Endothelial cell (in vitro differentiated cells): ENCODE measurements around the gene PES1. TPM values are rescaled to one million over a fixed set of nuclear protein-coding genes. Genes with fewer than 3 reads are reported as not detected.

Experiments used
- DNase-seq: peaks from one replicate; pipeline ENCODE4 v3.0.0; 2021; ENCODE audit warnings: low spot score
- H3K27ac Mint-ChIP-seq: one replicate; pipeline ENCODE4 v1.8.0; 2021; ENCODE audit warnings: mixed read lengths, inconsistent platforms; ENCODE audit not compliant: unreplicated experiment
- H3K27me3 Mint-ChIP-seq: one replicate; pipeline ENCODE4 v1.8.0; 2021; ENCODE audit warnings: mild to moderate bottlenecking, moderate library complexity, mixed read lengths, inconsistent platforms; ENCODE audit not compliant: unreplicated experiment
- H3K36me3 Mint-ChIP-seq: one replicate; pipeline ENCODE4 v1.8.0; 2021; ENCODE audit warnings: mild to moderate bottlenecking, low read depth, mixed read lengths, inconsistent platforms; ENCODE audit not compliant: unreplicated experiment
- H3K4me1 Mint-ChIP-seq: one replicate; pipeline ENCODE4 v1.8.0; 2021; ENCODE audit warnings: mild to moderate bottlenecking, mixed read lengths, inconsistent platforms; ENCODE audit not compliant: unreplicated experiment
- H3K4me3 Mint-ChIP-seq: one replicate; pipeline ENCODE4 v1.8.0; 2021; ENCODE audit warnings: mild to moderate bottlenecking, mixed read lengths, inconsistent platforms; ENCODE audit not compliant: unreplicated experiment
- H3K9me3 Mint-ChIP-seq: one replicate; pipeline ENCODE4 v1.8.0; 2021; ENCODE audit warnings: mixed read lengths, inconsistent platforms; ENCODE audit not compliant: unreplicated experiment
- total RNA-seq: library from RNA; stranded (reverse); fragmentation: NEBNext Ultra II Directional; extraction: Animal tissue kit (Norgen Biotek cat#: 25700); gene quantifications from one replicate; pipeline ENCODE4 v1.2.1, GENCODE V29; 2021; ENCODE audit not compliant: unreplicated experiment
- TF ChIP-seq, protein P1 (sequence below): fragments of 200-600 bp; sonication (generic); IDR thresholded peaks from one replicate; pipeline ENCODE4 v1.5.0; 2021; ENCODE audit warnings: antibody characterized with exemption; ENCODE audit not compliant: unreplicated experiment

Gene PES1
- total RNA-seq, 1 donor from 2014 or later = 84.0 TPM

- DNase-seq = no peak
- peaks cover 39% of the 10 kb centered on the region for H3K4me1 Mint-ChIP-seq
- H3K27ac Mint-ChIP-seq = no peak overlapping the region
- H3K27me3 Mint-ChIP-seq = peaks cover 6% of the 10 kb centered on the region
- TF ChIP-seq, protein P1, sequence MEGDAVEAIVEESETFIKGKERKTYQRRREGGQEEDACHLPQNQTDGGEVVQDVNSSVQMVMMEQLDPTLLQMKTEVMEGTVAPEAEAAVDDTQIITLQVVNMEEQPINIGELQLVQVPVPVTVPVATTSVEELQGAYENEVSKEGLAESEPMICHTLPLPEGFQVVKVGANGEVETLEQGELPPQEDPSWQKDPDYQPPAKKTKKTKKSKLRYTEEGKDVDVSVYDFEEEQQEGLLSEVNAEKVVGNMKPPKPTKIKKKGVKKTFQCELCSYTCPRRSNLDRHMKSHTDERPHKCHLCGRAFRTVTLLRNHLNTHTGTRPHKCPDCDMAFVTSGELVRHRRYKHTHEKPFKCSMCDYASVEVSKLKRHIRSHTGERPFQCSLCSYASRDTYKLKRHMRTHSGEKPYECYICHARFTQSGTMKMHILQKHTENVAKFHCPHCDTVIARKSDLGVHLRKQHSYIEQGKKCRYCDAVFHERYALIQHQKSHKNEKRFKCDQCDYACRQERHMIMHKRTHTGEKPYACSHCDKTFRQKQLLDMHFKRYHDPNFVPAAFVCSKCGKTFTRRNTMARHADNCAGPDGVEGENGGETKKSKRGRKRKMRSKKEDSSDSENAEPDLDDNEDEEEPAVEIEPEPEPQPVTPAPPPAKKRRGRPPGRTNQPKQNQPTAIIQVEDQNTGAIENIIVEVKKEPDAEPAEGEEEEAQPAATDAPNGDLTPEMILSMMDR = no peak
- no peaks in the 10 kb centered on the region for H3K9me3 Mint-ChIP-seq
- no peak overlapping the region for H3K4me3 Mint-ChIP-seq
- no peaks in the 10 kb centered on the region for H3K36me3 Mint-ChIP-seq
Observed at GRCh38 chr22:30604723-30605122, 13.0 kb upstream of the PES1 start.

DNA sequence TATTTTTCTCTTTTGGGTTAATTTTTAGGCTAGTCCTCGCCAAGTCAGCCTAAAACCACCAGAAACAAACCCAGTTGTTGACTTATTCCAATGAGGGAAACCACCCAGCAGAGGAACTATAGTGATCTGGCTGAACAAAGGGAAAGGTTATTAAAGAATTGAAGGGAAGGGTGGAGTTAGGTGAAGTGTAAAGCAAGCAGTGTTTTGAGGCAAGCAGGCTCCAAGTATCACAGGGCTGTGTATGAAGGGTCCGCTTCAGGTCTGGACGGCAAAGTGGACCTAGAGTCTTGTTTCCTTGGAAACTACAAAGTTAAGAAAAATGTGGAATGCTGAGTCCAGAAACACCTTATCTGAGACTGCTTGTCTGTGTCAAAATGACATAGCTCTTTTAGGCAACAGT, 12.1 kb upstream of the PES1 start:
- no peak for DNase-seq
- peaks cover 4% of the 10 kb centered on the region for H3K27me3 Mint-ChIP-seq
- no peaks in the 10 kb centered on the region for H3K36me3 Mint-ChIP-seq
- TF ChIP-seq, protein P1 = no peak
- peak overlapping the region; percentile 21 for H3K27ac Mint-ChIP-seq
- H3K9me3 Mint-ChIP-seq = no peaks in the 10 kb centered on the region
- no peak overlapping the region for H3K4me3 Mint-ChIP-seq
- H3K4me1 Mint-ChIP-seq = peaks cover 30% of the 10 kb centered on the region

DNA sequence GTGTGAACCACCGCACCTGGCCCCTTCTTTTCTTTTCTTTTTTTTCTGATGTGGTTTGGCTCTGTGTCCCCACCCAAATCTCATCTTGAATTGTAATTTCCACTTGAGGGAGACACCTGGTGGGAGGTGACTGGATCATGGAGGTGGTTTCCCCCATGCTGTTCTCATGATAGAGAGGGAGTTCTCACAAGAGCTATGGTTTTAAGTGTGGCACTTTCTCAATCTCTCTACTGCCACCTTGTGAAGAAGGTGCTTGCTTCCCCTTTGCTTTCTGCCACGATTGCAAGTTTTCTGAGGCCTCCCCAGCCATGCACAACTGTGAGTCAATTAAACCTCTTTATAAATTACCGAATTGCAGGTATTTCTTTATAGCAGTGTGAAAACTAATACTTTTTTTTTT, 10.3 kb upstream of the PES1 start:
- H3K36me3 Mint-ChIP-seq = no peaks in the 10 kb centered on the region
- H3K27ac Mint-ChIP-seq = no peak overlapping the region
- TF ChIP-seq, protein P1 = no peak
- H3K4me3 Mint-ChIP-seq = no peak overlapping the region
- peaks cover 3% of the 10 kb centered on the region for H3K27me3 Mint-ChIP-seq
- H3K4me1 Mint-ChIP-seq = peaks cover 14% of the 10 kb centered on the region
- no peak for DNase-seq
- H3K9me3 Mint-ChIP-seq = no peaks in the 10 kb centered on the region

- Mint-ChIP-seq H3K27me3 (peaks cover 3% of the 10 kb centered on the region), H3K27ac (no peak overlapping the region), H3K4me1 (peaks cover 10% of the 10 kb centered on the region), H3K9me3 (no peaks in the 10 kb centered on the region), H3K4me3 (no peak overlapping the region), H3K36me3 (no peaks in the 10 kb centered on the region)
- TF ChIP-seq, protein P1 = no peak
- no peak for DNase-seq
Observed at GRCh38 chr22:30601464-30601863, 9.8 kb upstream of the PES1 start.

GRCh38 chr22:30600921-30601320, 9.2 kb upstream of the PES1 start:
- Mint-ChIP-seq H3K27ac (no peak overlapping the region), H3K27me3 (peaks cover 3% of the 10 kb centered on the region), H3K4me3 (no peak overlapping the region), H3K9me3 (no peaks in the 10 kb centered on the region), H3K36me3 (no peaks in the 10 kb centered on the region), H3K4me1 (peaks cover 5% of the 10 kb centered on the region)
- TF ChIP-seq, protein P1 = no peak
- no peak for DNase-seq
